Breast epithelium (tissue), 4 donors: Measurements from ENCODE around the gene SMARCA1. TPM values are rescaled to one million over a fixed set of nuclear protein-coding genes. Genes with fewer than 3 reads are reported as not detected.

ENCODE experiments used
- DNase-seq, 2 donors: peaks; one replicate each; pipeline ENCODE4 v3.0.0-alpha.2; 2019; ENCODE audit warnings: low spot score in 2 of 2
- H3K27ac ChIP-seq, 2 donors: fragments of 200-600 bp; sonication (generic) in 1 of 2; one replicate each; pipeline ENCODE4 v1.5.1; 2016 to 2019; ENCODE audit warnings: mild to moderate bottlenecking in 1 of 2
- H3K27me3 ChIP-seq, 2 donors: fragments of 200-600 bp; sonication (generic) in 1 of 2; one replicate each; pipeline versions ENCODE4 v1.5.1 to v1.6.0; 2017 to 2019; ENCODE audit warnings: control low read depth in 1 of 2, mild to moderate bottlenecking in 1 of 2
- H3K36me3 ChIP-seq: fragments of 200-600 bp; one replicate; pipeline ENCODE4 v1.5.1; 2019
- H3K4me1 ChIP-seq, 2 donors: fragments of 200-600 bp; sonication (generic); one replicate each; pipeline ENCODE4 v1.5.1; 2016 to 2019; ENCODE audit warnings: control low read depth in 1 of 2
- H3K4me3 ChIP-seq, 3 donors: fragments of 200-600 bp; sonication (generic); 1 replicate in 2 of 3; 2 replicates in 1 of 3; pipeline ENCODE4 v1.5.1; 2016 to 2019; ENCODE audit warnings: mild to moderate bottlenecking in 3 of 3, moderate library complexity in 2 of 3
- H3K9me3 ChIP-seq, 2 donors: fragments of 200-600 bp; sonication (generic) in 1 of 2; one replicate each; pipeline ENCODE4 v1.5.1; 2016 to 2019; ENCODE audit warnings: control low read depth in 1 of 2
- CTCF ChIP-seq, 3 donors: fragments of 450-650 bp; IDR thresholded peaks; one replicate each; pipeline ENCODE4 v1.5.1; 2016 to 2017; ENCODE audit warnings: antibody characterized with exemption in 3 of 3, mild to moderate bottlenecking in 3 of 3, moderate library complexity in 3 of 3
- POLR2A ChIP-seq: fragments of 450-650 bp; IDR thresholded peaks from one replicate; pipeline ENCODE4 v1.6.1; 2016; ENCODE audit warnings: antibody characterized with exemption, mild to moderate bottlenecking, moderate library complexity
- POLR2AphosphoS5 ChIP-seq, 3 donors: sonication (generic); formaldehyde crosslinking; IDR thresholded peaks; one replicate each; pipeline ENCODE4 v1.6.1; 2017; ENCODE audit warnings: antibody characterized with exemption in 3 of 3
- intact Hi-C: fragments of 100-400 bp; cut with DNase I; formaldehyde crosslinking; loops from one replicate; pipeline ENCODE4 v1.15.1; 2023; ENCODE audit warnings: low total_unique reads
- total RNA-seq, 3 donors: library from RNA; depleted of rRNA; stranded (reverse); fragments of >200 nt; gene quantifications; one replicate each; pipeline ENCODE4 v1.1.0, GENCODE V29; 2016

Gene SMARCA1
- total RNA-seq, 3 donors from 2014 or later, result 29.5 to 34.4 (median 33.4) TPM

DNA sequence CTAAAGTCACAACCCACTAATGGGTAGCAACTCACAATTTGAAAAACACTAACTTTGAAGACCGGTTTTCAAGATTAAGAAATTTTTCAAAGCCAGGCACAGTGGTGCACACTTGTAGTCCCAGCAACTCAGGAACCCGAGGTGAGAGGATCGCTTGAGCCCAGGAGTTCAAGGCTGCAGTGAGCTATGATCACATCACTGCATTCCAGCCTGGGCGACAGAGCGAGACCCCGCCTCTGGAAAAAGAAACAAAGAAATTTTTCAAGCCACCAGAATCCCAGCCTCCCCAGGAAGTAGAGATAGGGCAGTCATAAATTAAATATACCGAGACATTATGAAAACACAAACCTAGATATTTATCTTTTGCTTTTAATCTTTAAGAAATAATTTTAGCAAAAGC lies 13.0 kb downstream of the SMARCA1 start:
- H3K9me3 ChIP-seq, result no peaks in the 10 kb centered on the region
- no peaks in the 10 kb centered on the region for H3K27me3 ChIP-seq
- intact Hi-C loops, result no loop called here
- no peak overlapping the region for H3K4me3 ChIP-seq
- no peak for DNase-seq
- no peaks in the 10 kb centered on the region for H3K4me1 ChIP-seq
- no peak overlapping the region for H3K27ac ChIP-seq
- no peak for TF ChIP-seq CTCF (IDR thresholded peaks at IDR 0.05)
- no peak for TF ChIP-seq POLR2AphosphoS5 (IDR thresholded peaks at IDR 0.05)
- TF ChIP-seq POLR2A, result no peak
- H3K36me3 ChIP-seq, result no peaks in the 10 kb centered on the region

GRCh38 chrX:129497146-129497843 lies 26.0 kb downstream of the SMARCA1 start:
- Histone ChIP-seq H3K9me3 (no peaks in the 10 kb centered on the region), H3K4me3 (no peak overlapping the region), H3K4me1 (no peaks in the 10 kb centered on the region), H3K27ac (no peak overlapping the region), H3K27me3 (no peaks in the 10 kb centered on the region), H3K36me3 (no peaks in the 10 kb centered on the region)
- intact Hi-C loops, result no loop called here
- no peak for DNase-seq
- TF ChIP-seq POLR2AphosphoS5 (IDR thresholded peaks at IDR 0.05), result no peak
- no peak for TF ChIP-seq CTCF (IDR thresholded peaks at IDR 0.05)
- TF ChIP-seq POLR2A, result no peak

GRCh38 chrX:129496625-129497024 lies 26.7 kb downstream of the SMARCA1 start:
- DNase-seq, result no peak
- Histone ChIP-seq H3K9me3 (no peaks in the 10 kb centered on the region), H3K4me1 (no peaks in the 10 kb centered on the region), H3K27me3 (no peaks in the 10 kb centered on the region), H3K36me3 (no peaks in the 10 kb centered on the region), H3K27ac (no peak overlapping the region), H3K4me3 (no peak overlapping the region)
- intact Hi-C loops, result no loop called here
- TF ChIP-seq CTCF (IDR thresholded peaks at IDR 0.05), result no peak
- TF ChIP-seq POLR2A, result no peak
- TF ChIP-seq POLR2AphosphoS5 (IDR thresholded peaks at IDR 0.05), result no peak

DNA sequence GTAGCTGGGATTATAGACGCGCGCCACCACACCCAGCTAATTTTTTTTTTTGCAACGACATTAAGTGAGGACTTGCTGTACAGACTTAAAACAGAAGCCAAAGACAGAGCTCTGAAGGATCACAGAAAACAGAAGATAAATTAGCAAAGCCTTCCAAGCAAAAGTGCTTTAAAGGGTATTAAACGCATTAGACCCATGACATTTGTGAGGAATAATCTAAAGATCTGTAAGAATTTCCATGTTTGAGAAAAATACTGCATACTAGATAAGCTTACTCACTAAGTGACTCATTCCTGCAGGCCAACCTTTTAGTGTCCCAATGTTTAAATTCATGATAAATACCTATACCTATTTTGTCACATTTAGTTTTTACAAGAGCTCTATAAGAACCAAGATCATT lies 27.4 kb downstream of the SMARCA1 start:
- no peak for TF ChIP-seq CTCF (IDR thresholded peaks at IDR 0.05)
- TF ChIP-seq POLR2AphosphoS5 (IDR thresholded peaks at IDR 0.05), result no peak
- no peak for TF ChIP-seq POLR2A
- H3K9me3 ChIP-seq, result no peaks in the 10 kb centered on the region
- H3K27ac ChIP-seq, result no peak overlapping the region
- DNase-seq, result no peak
- intact Hi-C loops, result no loop called here
- no peaks in the 10 kb centered on the region for H3K27me3 ChIP-seq
- H3K4me1 ChIP-seq, result no peaks in the 10 kb centered on the region
- H3K4me3 ChIP-seq, result no peak overlapping the region
- H3K36me3 ChIP-seq, result no peaks in the 10 kb centered on the region

DNA sequence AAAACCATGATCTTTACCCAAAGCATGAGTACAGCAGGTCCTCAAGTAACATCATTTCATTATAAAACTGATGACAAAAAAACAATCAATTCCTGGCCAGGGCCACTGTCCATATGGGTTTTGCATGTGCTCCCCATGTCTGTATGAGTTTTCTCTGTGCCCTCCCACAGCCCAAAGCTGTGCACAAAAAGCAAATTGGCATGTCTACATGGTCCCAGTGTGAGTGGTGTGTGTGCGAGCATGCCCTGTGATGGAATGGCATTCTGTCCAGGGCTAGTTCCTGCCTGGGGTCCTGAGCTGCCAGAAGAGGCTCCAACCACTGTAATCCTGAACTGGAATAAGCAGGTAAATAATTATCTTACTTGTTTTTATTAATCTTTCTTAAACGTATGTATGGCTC lies 28.4 kb downstream of the SMARCA1 start:
- Histone ChIP-seq H3K27me3 (peaks cover 0 to 3% of the 10 kb centered on the region in 2 donors), H3K36me3 (no peaks in the 10 kb centered on the region), H3K27ac (no peak overlapping the region), H3K4me1 (no peaks in the 10 kb centered on the region), H3K9me3 (no peaks in the 10 kb centered on the region), H3K4me3 (no peak overlapping the region)
- TF ChIP-seq POLR2AphosphoS5 (IDR thresholded peaks at IDR 0.05) (no peak), POLR2A (no peak), CTCF (IDR thresholded peaks at IDR 0.05) (no peak)
- no peak for DNase-seq
- intact Hi-C loops, result no loop called here
